GM18867 (cell line): ENCODE data around the gene WDR62.

ENCODE experiments used
- ATAC-seq: cut with Tn5 transposase; IDR thresholded peaks from one replicate; pipeline ENCODE4 v1.9.1; 2021; ENCODE audit warnings: mild to moderate bottlenecking, moderate library complexity; ENCODE audit not compliant: unreplicated experiment

The WDR62 gene

GRCh38 chr19:36139473-36140303 is 85.0 kb downstream of the WDR62 start, which contains the start of gene CAPNS1:
TSS of gene CAPNS1 (plus strand) at chr19:36140066. CDS start at chr19:36141012, 946 bp downstream.
- peak; percentile 81 for ATAC-seq

- ATAC-seq, result no peak
These were observed 85.8 kb downstream of the WDR62 start for GRCh38 chr19:36140304-36141038.

GRCh38 chr19:36141039-36141927 is 86.6 kb downstream of the WDR62 start:
- peak; percentile 54 for ATAC-seq

GRCh38 chr19:36142046-36142445 is 87.3 kb downstream of the WDR62 start:
- ATAC-seq, result no peak

GRCh38 chr19:36142496-36142895 is 87.8 kb downstream of the WDR62 start:
- ATAC-seq, result no peak

- no peak for ATAC-seq
These were observed 89.9 kb downstream of the WDR62 start for GRCh38 chr19:36144624-36145023.

GRCh38 chr19:36149673-36150406 is 95.1 kb downstream of the WDR62 start:
- ATAC-seq, result no peak

- ATAC-seq, result no peak
These were observed 95.9 kb downstream of the WDR62 start for GRCh38 chr19:36150586-36150985.

GRCh38 chr19:36151144-36152018 is 96.7 kb downstream of the WDR62 start:
- no peak for ATAC-seq

GRCh38 chr19:36152019-36152351 is 97.3 kb downstream of the WDR62 start:
- ATAC-seq, result no peak

GRCh38 chr19:36152352-36153091 is 97.8 kb downstream of the WDR62 start, which contains the start of gene COX7A1:
TSS of gene COX7A1 (minus strand) at chr19:36152447. CDS start at chr19:36152407, 40 bp downstream.
- ATAC-seq, result no peak

GRCh38 chr19:36153126-36153525 is 98.4 kb downstream of the WDR62 start:
- no peak for ATAC-seq
